Pancreas (tissue), 10 donors: Measurements from ENCODE around the gene INHBE. TPM values are rescaled to one million over a fixed set of nuclear protein-coding genes. Genes with fewer than 3 reads are reported as not detected.
A peak's percentile ranks its signal among the peaks of the same experiment; 100 is the strongest.
"Not testable (repeated sequence)": the region's sequence is repeated elsewhere in the genome, so short reads cannot be mapped to it uniquely, and the experiment has no call there.

Source experiments
- ATAC-seq, 4 donors: fragments of 200-7000 bp; cut with Tn5 transposase; one replicate each; pipeline versions ENCODE4 v1.8.0 to v1.9.1; 2020; ENCODE audit warnings: mild to moderate bottlenecking in 4 of 4, moderate library complexity in 4 of 4
- DNase-seq, 6 donors: peaks; one replicate each; pipeline ENCODE4 v3.0.0-alpha.2; 2020
- FAIRE-seq: peaks from 2 replicates; lab custom pipeline; 2012; peaks lifted over from hg19 to GRCh38; lab: Jason Lieb, UNC
- H3K27ac ChIP-seq, 4 donors: fragments of 200-600 bp; sonication (generic); 1 replicate in 3 of 4; 2 replicates in 1 of 4; pipeline versions ENCODE4 v1.5.0 to v1.8.0; 2020
- H3K27me3 ChIP-seq, 4 donors: fragments of 200-600 bp; one replicate each; pipeline ENCODE4 v1.8.0; 2021
- H3K36me3 ChIP-seq, 3 donors: fragments of 200-600 bp; sonication (generic) in 1 of 3; one replicate each; pipeline versions ENCODE4 v1.5.0 to v1.8.0; 2020 to 2021
- H3K4me1 ChIP-seq, 3 donors: fragments of 200-600 bp; one replicate each; pipeline ENCODE4 v1.8.0; 2021
- H3K4me3 ChIP-seq, 4 donors: fragments of 200-600 bp; sonication (generic) in 2 of 4; one replicate each; pipeline versions ENCODE4 v1.5.0 to v1.8.0; 2020 to 2021
- H3K9me3 ChIP-seq, 4 donors: fragments of 200-600 bp; one replicate each; pipeline ENCODE4 v1.8.0; 2021
- CTCF ChIP-seq, 4 donors: fragments of 200-600 bp; sonication (generic) in 3 of 4; IDR thresholded peaks; one replicate each; pipeline versions ENCODE4 v1.5.0 to v1.8.0; 2021; ENCODE audit warnings: antibody characterized with exemption in 4 of 4
- WGBS, 2 donors: extraction: QIAGEN DNeasy Blood & Tissue Kit; methylation state at CpG; one replicate each; pipeline ENCODE4 v1.1.7; 2013; 5-methylcytosine and 5-hydroxymethylcytosine counted together
- intact Hi-C, 3 donors: fragments of 100-400 bp; cut with DNase I; formaldehyde crosslinking; loops; one replicate each; pipeline versions ENCODE4 v1.11.1 to v1.14.2; 2022
- polyA plus RNA-seq, 2 donors: library from polyadenylated mRNA; stranded (reverse); fragments of 200-250 nt; gene quantifications; one replicate each; pipeline ENCODE4 v1.2.3, GENCODE V29; 2013
- total RNA-seq, 6 donors: library from RNA; stranded (reverse); fragmentation: NEBNext Ultra II Directional in 4 of 6; extraction: Animal tissue kit (Norgen Biotek cat#: 25700) in 4 of 6; gene quantifications; one replicate each; pipeline versions ENCODE4 v1.2.1 to v1.2.4, GENCODE V29; 2021 to 2023
- donor health status: healthy with polysubstance abuse.
- donor health status: DM: no; HTN: no; CAD: no; lungs with moderate emphysema.
- donor health status: DM: no; HTN: no; CAD: no.
- donor health status: control.
- donor health status: control.
- donor health status: Bipolar disorder and iron deficiency.
- donor health status: DM: yes; HTN: yes; CAD: no.
- donor health status: DM: no; HTN: no; CAD: no.
- donor health status: DM: no; HTN: no; CAD: no.
- donor health status: DM: yes; HTN: yes; CAD: no.

Gene INHBE
- total and polyA plus RNA-seq, 8 donors, result 0.05 to 17.8 (median 0.24) TPM; not detected in 5

- Histone ChIP-seq H3K36me3 (peaks cover 0 to 21% (median 13%) of the 10 kb centered on the region in 3 donors), H3K27ac (peak overlapping the region in 2 of 4 donors; percentile 6 to 50), H3K27me3 (no peaks in the 10 kb centered on the region), H3K9me3 (no peaks in the 10 kb centered on the region), H3K4me1 (peaks cover 0 to 10% (median 0%) of the 10 kb centered on the region in 3 donors), H3K4me3 (peak overlapping the region; percentile 53 to 93 (median 82))
- FAIRE-seq (no peak), ATAC-seq (peak in 2 of 4 donors; percentile 14 to 17), DNase-seq (peak in 1 of 6 donors; percentile 38)
- no peak for TF ChIP-seq CTCF (IDR thresholded peaks at IDR 0.05)
- 13% methylated on average over 11 of the region's 11 CpGs for WGBS, 2 donors
- intact Hi-C loops, result no loop called here
Measured at GRCh38 chr12:57488402-57489156, 33.5 kb downstream of the INHBE start.

GRCh38 chr12:57489157-57489641 lies 34.1 kb downstream of the INHBE start:
- H3K4me3 ChIP-seq, result peak overlapping the region in 3 of 4 donors; percentile 53 to 93 (median 84)
- 60 to 74% methylated on average over 5 of the region's 5 CpGs for WGBS, 2 donors
- H3K27me3 ChIP-seq, result no peaks in the 10 kb centered on the region
- peaks cover 0 to 10% (median 0%) of the 10 kb centered on the region in 3 donors for H3K4me1 ChIP-seq
- H3K27ac ChIP-seq, result no peak overlapping the region
- H3K9me3 ChIP-seq, result no peaks in the 10 kb centered on the region
- TF ChIP-seq CTCF (IDR thresholded peaks at IDR 0.05), result no peak
- FAIRE-seq (no peak), DNase-seq (no peak), ATAC-seq (no peak)
- peaks cover 0 to 21% (median 13%) of the 10 kb centered on the region in 3 donors for H3K36me3 ChIP-seq
- intact Hi-C loops, result no loop called here

- peaks cover 0 to 21% (median 13%) of the 10 kb centered on the region in 3 donors for H3K36me3 ChIP-seq
- no peak overlapping the region for H3K27ac ChIP-seq
- H3K4me3 ChIP-seq, result no peak overlapping the region
- peaks cover 0 to 10% (median 0%) of the 10 kb centered on the region in 3 donors for H3K4me1 ChIP-seq
- no peak for TF ChIP-seq CTCF (IDR thresholded peaks at IDR 0.05)
- intact Hi-C loops, result no loop called here
- 91 to 95% methylated on average over 4 of the region's 4 CpGs for WGBS, 2 donors
- FAIRE-seq (no peak), ATAC-seq (no peak), DNase-seq (no peak)
- H3K9me3 ChIP-seq, result no peaks in the 10 kb centered on the region
- H3K27me3 ChIP-seq, result no peaks in the 10 kb centered on the region
Measured at GRCh38 chr12:57490126-57490525, 35.0 kb downstream of the INHBE start.

GRCh38 chr12:57491393-57492280 lies 36.5 kb downstream of the INHBE start:
- no peak for TF ChIP-seq CTCF (IDR thresholded peaks at IDR 0.05)
- peak in 1 of 6 donors; percentile 18 for DNase-seq
- Histone ChIP-seq H3K27ac (no peak overlapping the region), H3K27me3 (no peaks in the 10 kb centered on the region), H3K36me3 (peaks cover 0 to 21% (median 13%) of the 10 kb centered on the region in 3 donors), H3K4me1 (peaks cover 0 to 10% (median 0%) of the 10 kb centered on the region in 3 donors), H3K9me3 (no peaks in the 10 kb centered on the region), H3K4me3 (no peak overlapping the region)
- no peak for ATAC-seq
- no peak for FAIRE-seq
- intact Hi-C loops, result no loop called here
- WGBS, 2 donors, result 82 to 84% methylated on average over 15 of the region's 15 CpGs

- ATAC-seq, H3K27me3 ChIP-seq, H3K4me1 ChIP-seq, H3K4me3 ChIP-seq, FAIRE-seq, H3K27ac ChIP-seq, intact Hi-C loops, H3K9me3 ChIP-seq: not testable (repeated sequence)
- DNase-seq, result peak in 1 of 6 donors; percentile 44
- H3K36me3 ChIP-seq, result peaks cover 3 to 31% (median 10%) of the 10 kb centered on the region in 3 donors
- whole genome bisulfite sequencing, 2 donors, result 97 to 98% methylated on average over 39 to 45 of the region's 48 CpGs
Measured at GRCh38 chr12:57495051-57495701, 40.1 kb downstream of the INHBE start.
